HG02588 (cell line): ENCODE results near the gene UNG.

Source experiments
- ATAC-seq: cut with Tn5 transposase; IDR thresholded peaks from one replicate; pipeline ENCODE4 v1.9.1; 2021; ENCODE audit warnings: mild to moderate bottlenecking, moderate library complexity; ENCODE audit not compliant: unreplicated experiment

The UNG gene

DNA sequence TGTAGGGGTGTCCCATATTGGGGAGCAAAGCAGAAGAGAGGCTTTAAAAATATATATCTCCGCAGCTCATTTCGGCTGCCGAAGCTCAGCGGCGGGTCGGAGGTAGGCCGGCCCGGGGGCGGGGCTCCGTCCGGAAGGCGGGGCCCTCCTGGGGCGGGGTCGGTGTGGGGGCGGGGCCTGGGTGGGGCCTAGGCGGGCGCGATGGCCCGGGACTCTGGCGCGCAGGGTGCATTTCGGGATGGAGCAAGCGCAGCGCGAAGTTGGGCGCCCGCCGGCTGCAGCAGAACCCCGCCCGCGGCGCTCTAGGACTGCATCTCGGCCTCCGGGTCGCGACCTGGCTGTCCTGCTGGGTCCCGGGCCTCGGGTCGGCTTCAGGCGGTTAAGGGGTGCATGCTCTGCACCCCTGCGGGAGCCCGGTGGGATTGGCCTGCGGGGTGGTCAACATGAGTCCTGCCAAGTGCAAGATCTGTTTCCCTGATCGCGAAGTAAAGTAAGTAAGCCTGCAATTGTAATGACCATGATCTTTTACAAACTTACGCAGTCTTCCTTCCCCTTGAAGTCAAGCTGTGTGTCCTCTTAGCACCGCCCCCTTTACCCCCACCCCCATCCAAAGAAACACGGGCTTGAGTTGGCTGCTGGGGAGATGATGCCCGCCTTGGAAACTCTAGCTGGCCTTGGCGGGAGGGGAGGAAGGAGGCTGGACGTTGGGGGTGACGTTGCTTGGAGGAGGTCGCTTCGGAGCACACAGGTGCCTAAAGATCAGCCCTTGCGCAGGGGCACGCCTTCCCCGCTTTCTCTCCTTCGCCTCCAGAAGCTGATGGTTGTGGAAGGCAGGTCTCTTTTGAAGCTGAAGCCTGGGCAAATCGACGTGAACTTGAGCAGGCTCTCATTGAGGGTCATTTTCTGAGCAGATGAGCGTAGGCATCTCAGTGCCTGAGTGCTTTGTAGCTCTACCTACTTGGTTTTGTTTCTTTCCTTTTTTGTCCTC is 57.3 kb downstream of the UNG start:
- peak; percentile 91 for ATAC-seq

DNA sequence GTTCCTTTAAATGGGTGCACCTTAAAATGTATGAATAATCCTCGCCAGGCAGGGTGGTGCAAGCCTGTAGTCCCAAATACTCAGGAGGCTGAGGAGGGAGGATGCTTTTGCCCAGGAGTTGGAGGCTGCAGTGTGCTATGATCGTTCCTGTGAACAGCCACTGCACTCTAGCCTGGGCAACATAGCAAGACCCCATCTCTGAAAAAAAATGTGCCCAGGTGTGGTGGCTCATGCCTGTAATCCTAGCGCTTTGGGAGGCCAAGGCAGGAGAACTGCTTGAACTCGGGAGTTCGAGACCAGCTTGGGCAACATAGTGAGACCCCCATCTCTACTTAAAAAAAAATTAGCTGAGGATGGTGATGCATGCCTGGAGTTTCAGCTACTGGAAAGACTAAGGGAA is 58.6 kb downstream of the UNG start:
- ATAC-seq = no peak

DNA sequence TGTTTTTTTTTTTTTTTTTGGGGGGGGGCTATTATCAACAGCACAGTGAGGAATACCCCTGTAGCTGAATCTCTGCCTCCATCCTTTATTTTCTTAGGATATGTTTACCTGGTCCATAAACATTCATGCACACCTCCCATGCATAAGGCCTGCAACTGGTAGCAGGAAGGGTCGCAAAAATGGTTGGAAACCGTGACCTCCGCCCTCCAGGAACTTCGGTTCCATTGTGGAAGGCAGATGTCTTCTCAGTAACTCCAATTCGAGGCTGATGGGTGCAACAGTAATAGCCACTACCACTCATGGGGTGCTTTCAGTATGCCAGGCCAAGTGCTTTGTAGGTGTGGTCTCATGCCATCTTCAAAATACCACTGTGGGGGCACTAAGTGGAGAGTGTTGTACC is 59.2 kb downstream of the UNG start:
- ATAC-seq = no peak

DNA sequence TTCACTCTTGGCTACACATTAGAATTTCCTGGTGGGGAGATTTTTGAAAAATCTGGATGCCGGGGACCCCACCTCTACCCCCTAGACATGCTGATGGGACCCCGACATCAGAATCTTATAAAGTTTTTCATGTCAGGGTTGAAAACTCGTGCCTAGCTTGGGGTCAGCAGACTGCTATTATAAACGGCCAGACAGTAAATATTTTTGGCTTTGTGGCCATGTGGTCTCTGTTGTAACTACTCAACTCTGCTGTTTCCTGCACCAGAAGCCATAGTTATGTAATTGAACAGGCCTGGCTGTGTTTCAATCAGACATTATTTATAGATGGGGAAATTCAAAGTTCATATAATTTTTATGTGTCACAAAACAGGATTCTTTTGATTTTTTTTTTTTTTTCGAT is 60.6 kb downstream of the UNG start:
- no peak for ATAC-seq

DNA sequence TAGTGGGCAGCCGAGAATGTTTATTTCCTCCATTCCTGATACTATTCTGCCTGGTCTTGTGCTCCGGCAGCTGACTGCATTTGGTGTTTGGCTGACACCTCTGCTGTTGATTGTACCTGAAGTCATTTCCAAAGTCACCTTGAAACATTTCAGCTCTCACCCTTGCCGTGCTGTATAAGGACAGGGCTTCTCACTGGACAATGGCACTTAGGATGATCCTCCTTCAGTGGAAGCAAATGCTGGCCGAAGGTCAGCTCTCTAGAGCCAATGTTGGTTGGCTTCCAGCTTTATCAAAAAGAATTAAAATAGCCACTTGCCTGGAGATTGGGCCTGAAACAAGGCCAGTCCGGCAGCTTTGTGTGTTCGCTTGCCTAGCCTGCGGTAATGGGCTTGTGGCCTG is 63.0 kb downstream of the UNG start:
- no peak for ATAC-seq
